H1 (cell line): ENCODE data around the gene RPL36A. TPM values are rescaled to one million over a fixed set of nuclear protein-coding genes. Genes with fewer than 3 reads are reported as not detected.

ENCODE experiments used
- POU5F1 ChIP-seq: IDR thresholded peaks from 2 replicates; pipeline ENCODE4 v1.6.1; 2011; ENCODE audit warnings: low read depth, mild to moderate bottlenecking, low read length, moderate library complexity
- RAD21 ChIP-seq, 2 experiments: IDR thresholded peaks in 1 of 2; conservative IDR thresholded peaks in 1 of 2; 2 replicates each; pipeline ENCODE4 v1.6.1; 2011; ENCODE audit warnings: low read depth in 2 of 2, low read length in 2 of 2, improper control_type of control experiment in 1 of 2, inconsistent platforms in 1 of 2, mild to moderate bottlenecking in 1 of 2, moderate library complexity in 1 of 2
- TBP ChIP-seq: IDR thresholded peaks from 2 replicates; pipeline ENCODE4 v1.6.1; 2011; ENCODE audit warnings: low read depth, low read length, improper control_type of control experiment
- polyA plus RNA-seq, 7 experiments: library from polyadenylated mRNA; depleted of rRNA in 3 of 7; stranded (reverse) in 5 of 7; unstranded in 2 of 7; fragments of >200 nt in 5 of 7; fragments of 200-250 nt in 2 of 7; gene quantifications; 1 replicate in 5 of 7; 2 replicates in 1 of 7; 4 replicates in 1 of 7; pipeline versions ENCODE4 v1.2.1 to v1.2.3, GENCODE V29; 2011 to 2013; ENCODE audit warnings: missing spikeins in 2 of 7, mixed read lengths in 2 of 7
- total RNA-seq: library from RNA; stranded (reverse); fragmentation: NEBNext Ultra II Directional; extraction: Animal tissue kit (Norgen Biotek cat#: 25700); gene quantifications from 2 replicates; pipeline ENCODE4 v1.2.1, GENCODE V29; 2021
- TF ChIP-seq, protein P1 (sequence below): IDR thresholded peaks from 2 replicates; pipeline ENCODE4 v1.6.1; 2012; ENCODE audit warnings: low read length, inconsistent platforms

RPL36A gene
- total and polyA plus RNA-seq, 2 of the 8 experiments (the other 6 are each of a cell fraction or from before 2014, with no cell fraction given): 271 to 1,587 TPM

DNA sequence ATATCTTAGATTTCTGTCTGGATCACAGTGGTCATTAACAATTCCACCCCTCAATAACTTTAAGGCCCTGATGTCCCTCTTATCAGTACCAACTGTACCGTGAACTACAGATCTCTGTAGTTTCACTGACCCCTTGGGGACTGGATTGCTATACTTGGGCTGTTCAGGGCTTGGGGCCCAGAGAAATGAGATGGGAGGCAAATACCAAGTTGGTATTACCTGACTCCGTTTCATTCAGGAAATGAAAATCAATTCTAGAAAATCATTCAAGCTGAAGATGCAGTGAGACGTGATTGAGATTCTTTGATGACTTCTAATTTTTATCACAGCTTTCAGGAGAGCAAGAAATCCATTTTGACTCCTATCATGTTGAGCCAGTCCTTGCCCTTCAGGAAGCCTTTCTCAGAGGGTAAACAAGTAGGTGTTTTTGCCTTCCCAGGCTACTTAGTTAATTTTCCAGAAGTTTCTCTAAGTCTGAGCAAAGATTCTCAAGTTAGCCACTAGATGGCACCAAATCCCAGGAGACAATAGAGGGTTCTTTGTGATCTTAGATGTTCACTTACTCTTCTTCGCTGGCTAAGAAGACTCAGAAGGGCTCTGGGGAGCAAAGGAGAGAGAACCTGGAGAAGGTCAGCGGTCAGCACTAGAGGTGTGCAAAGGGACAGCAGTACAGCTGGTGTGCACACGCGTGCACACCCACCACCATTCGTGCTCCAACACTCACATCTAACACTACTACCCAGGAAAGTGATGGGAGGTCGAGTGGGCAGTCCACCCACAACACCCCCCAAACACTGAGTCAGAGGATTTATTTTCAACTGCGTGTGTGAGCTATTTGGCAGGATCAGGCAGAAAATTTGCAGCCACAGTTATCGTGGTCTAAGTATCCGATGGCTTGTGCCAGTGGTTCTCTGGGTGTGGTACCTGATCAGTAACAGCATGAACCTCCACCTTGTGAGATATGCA, 24.7 kb downstream of the RPL36A start (continued):
- TF ChIP-seq, protein P1, sequence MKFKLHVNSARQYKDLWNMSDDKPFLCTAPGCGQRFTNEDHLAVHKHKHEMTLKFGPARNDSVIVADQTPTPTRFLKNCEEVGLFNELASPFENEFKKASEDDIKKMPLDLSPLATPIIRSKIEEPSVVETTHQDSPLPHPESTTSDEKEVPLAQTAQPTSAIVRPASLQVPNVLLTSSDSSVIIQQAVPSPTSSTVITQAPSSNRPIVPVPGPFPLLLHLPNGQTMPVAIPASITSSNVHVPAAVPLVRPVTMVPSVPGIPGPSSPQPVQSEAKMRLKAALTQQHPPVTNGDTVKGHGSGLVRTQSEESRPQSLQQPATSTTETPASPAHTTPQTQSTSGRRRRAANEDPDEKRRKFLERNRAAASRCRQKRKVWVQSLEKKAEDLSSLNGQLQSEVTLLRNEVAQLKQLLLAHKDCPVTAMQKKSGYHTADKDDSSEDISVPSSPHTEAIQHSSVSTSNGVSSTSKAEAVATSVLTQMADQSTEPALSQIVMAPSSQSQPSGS: no peak
- TF ChIP-seq POU5F1 (no peak), TBP (0 out of 2 replicates have a peak, but pooled peaks have one; percentile 38), RAD21 (IDR thresholded peaks at IDR 0.05 in 1 of 2, conservative IDR thresholded peaks at IDR 0.05 in 1 of 2; ENCODE audit: low read depth in 2 of 2, low read length in 2 of 2) (peak; percentile 65 to 75)
